ENCODE data around the gene FARSB.

The FARSB gene

DNA sequence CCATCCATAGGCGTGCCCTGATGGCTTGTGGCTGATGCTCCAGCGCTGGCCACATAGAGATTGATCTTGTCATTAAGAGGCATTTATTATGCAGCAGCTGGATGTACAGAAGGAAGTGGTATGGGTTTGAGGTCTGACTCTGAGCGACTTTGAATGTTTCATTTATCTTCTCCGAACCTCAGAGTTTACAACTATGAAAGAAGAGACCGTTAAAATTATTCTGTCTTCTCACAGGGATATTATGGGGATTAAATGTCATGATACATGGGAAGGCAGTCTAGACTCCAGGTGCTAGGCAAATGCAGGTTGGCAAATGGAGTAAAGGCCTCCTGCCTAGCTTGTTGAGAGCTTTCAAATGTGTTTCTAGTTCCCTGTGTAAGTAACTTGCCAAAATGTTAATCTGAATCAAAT lies 45.8 kb upstream of the FARSB start:
- Histone ChIP-seq H3K36me3 (ENCODE audit: control insufficient read depth in 2 of 2, insufficient read depth in 1 of 2, low read length in 2 of 2) (no peaks in the 10 kb centered on the region), H3K4me1 (ENCODE audit: control insufficient read depth, insufficient read depth, low read length) (no peaks in the 10 kb centered on the region), H3K4me3 (ENCODE audit: low read depth, low read length) (no peak overlapping the region), H3K27ac (ENCODE audit: extremely low read depth, low read depth, low read length) (no peak overlapping the region), H3K9me3 (ENCODE audit: control insufficient read depth, insufficient read depth, low read depth, low read length) (no peaks in the 10 kb centered on the region)
- ChIA-PET CTCF (interaction anchor here (0.6 to 3.2 kb wide), 5 partner anchors 12 to 1096 kb away, joined by 3 to 17 read pairs (median 4); no protein-coding TSS in a partner anchor), POLR2A (no interaction called here)
- TF ChIP-seq ZNF677 (tag by site-specific recombination; IDR thresholded peaks at IDR 0.05) (no peak), ZBTB8A (tag by site-specific recombination; IDR thresholded peaks at IDR 0.05) (no peak), ZNF350 (tag by site-specific recombination; IDR thresholded peaks at IDR 0.05) (no peak), ZBTB7A (tag by site-specific recombination; IDR thresholded peaks at IDR 0.05; ENCODE audit: low read depth) (no peak)
- TF ChIP-seq, protein P1, sequence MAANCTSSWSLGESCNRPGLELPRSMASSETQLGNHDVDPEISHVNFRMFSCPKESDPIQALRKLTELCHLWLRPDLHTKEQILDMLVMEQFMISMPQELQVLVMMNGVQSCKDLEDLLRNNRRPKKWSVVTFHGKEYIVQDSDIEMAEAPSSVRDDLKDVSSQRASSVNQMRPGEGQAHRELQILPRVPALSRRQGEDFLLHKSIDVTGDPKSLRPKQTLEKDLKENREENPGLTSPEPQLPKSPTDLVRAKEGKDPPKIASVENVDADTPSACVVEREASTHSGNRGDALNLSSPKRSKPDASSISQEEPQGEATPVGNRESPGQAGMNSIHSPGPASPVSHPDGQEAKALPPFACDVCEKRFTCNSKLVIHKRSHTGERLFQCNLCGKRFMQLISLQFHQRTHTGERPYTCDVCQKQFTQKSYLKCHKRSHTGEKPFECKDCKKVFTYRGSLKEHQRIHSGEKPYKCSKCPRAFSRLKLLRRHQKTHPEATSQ (tag by site-specific recombination; IDR thresholded peaks at IDR 0.05), result no peak
- TF ChIP-seq, protein P2, sequence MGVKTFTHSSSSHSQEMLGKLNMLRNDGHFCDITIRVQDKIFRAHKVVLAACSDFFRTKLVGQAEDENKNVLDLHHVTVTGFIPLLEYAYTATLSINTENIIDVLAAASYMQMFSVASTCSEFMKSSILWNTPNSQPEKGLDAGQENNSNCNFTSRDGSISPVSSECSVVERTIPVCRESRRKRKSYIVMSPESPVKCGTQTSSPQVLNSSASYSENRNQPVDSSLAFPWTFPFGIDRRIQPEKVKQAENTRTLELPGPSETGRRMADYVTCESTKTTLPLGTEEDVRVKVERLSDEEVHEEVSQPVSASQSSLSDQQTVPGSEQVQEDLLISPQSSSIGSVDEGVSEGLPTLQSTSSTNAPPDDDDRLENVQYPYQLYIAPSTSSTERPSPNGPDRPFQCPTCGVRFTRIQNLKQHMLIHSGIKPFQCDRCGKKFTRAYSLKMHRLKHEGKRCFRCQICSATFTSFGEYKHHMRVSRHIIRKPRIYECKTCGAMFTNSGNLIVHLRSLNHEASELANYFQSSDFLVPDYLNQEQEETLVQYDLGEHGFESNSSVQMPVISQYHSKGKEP (tag by site-specific recombination; IDR thresholded peaks at IDR 0.05), result no peak

DNA sequence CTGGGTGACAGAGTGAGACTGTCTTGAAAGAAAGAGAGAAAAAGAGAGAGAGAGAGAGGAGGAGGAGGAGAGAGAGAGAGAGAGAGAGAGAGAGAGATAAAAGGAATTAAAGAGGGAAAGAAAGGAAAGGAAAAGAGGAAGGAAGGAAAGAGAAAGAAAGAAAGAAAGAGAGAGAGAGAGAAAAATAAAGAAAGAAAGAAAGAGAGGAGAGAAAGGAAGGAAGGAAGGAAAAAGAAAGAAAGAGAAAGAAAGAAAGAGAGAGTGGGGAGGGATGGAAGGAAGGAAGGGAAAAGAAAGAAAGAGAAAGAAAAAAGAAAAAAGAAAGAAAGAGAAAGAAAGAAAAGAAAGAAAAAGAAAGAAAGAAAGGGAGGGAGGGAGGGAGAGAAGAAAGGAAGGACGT lies 45.3 kb upstream of the FARSB start:
- Histone ChIP-seq H3K9me3 (ENCODE audit: control insufficient read depth, insufficient read depth, low read depth, low read length) (no peaks in the 10 kb centered on the region), H3K4me1 (ENCODE audit: control insufficient read depth, insufficient read depth, low read length) (no peaks in the 10 kb centered on the region), H3K27ac (ENCODE audit: extremely low read depth, low read depth, low read length) (no peak overlapping the region), H3K36me3 (ENCODE audit: control insufficient read depth in 2 of 2, insufficient read depth in 1 of 2, low read length in 2 of 2) (no peaks in the 10 kb centered on the region), H3K4me3 (ENCODE audit: low read depth, low read length) (no peak overlapping the region)
- CTCF ChIA-PET, result interaction anchor here (0.7 to 3.2 kb wide), 4 partner anchors 11 to 1096 kb away, joined by 3 to 17 read pairs (median 5); no protein-coding TSS in a partner anchor
- TF ChIP-seq ZNF521 (tag by site-specific recombination; IDR thresholded peaks at IDR 0.05) (no peak), ZNF624 (tag by site-specific recombination; IDR thresholded peaks at IDR 0.05) (no peak), ZNF366 (tag by site-specific recombination; conservative IDR thresholded peaks at IDR 0.05) (peak; percentile 78), PRDM1 (tag by site-specific recombination; IDR thresholded peaks at IDR 0.05) (peak; percentile 32; the same call in 1 of the 2 replicates), ZNF596 (tag by site-specific recombination; IDR thresholded peaks at IDR 0.05) (peak; percentile 84)
- TF ChIP-seq, protein P3, sequence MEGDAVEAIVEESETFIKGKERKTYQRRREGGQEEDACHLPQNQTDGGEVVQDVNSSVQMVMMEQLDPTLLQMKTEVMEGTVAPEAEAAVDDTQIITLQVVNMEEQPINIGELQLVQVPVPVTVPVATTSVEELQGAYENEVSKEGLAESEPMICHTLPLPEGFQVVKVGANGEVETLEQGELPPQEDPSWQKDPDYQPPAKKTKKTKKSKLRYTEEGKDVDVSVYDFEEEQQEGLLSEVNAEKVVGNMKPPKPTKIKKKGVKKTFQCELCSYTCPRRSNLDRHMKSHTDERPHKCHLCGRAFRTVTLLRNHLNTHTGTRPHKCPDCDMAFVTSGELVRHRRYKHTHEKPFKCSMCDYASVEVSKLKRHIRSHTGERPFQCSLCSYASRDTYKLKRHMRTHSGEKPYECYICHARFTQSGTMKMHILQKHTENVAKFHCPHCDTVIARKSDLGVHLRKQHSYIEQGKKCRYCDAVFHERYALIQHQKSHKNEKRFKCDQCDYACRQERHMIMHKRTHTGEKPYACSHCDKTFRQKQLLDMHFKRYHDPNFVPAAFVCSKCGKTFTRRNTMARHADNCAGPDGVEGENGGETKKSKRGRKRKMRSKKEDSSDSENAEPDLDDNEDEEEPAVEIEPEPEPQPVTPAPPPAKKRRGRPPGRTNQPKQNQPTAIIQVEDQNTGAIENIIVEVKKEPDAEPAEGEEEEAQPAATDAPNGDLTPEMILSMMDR (tag by site-specific recombination; IDR thresholded peaks at IDR 0.05), result no peak
- TF ChIP-seq, protein P4, sequence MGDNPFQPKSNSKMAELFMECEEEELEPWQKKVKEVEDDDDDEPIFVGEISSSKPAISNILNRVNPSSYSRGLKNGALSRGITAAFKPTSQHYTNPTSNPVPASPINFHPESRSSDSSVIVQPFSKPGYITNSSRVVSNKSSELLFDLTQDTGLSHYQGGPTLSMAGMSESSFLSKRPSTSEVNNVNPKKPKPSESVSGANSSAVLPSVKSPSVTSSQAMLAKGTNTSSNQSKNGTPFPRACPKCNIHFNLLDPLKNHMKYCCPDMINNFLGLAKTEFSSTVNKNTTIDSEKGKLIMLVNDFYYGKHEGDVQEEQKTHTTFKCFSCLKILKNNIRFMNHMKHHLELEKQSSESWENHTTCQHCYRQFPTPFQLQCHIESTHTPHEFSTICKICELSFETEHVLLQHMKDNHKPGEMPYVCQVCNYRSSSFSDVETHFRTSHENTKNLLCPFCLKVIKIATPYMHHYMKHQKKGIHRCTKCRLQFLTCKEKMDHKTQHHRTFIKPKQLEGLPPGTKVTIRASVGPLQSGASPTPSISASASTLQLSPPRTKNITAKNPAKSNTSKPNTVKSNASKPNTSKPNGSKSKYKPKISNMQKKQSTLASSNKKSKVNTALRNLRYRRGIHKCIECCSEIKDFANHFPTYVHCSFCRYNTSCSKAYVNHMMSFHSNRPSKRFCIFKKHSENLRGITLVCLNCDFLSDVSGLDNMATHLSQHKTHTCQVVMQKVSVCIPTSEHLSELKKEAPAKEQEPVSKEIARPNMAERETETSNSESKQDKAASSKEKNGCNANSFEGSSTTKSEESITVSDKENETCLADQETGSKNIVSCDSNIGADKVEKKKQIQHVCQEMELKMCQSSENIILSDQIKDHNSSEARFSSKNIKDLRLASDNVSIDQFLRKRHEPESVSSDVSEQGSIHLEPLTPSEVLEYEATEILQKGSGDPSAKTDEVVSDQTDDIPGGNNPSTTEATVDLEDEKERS (tag by site-specific recombination; IDR thresholded peaks at IDR 0.05), result no peak
- POLR2A ChIA-PET, result no interaction called here

DNA sequence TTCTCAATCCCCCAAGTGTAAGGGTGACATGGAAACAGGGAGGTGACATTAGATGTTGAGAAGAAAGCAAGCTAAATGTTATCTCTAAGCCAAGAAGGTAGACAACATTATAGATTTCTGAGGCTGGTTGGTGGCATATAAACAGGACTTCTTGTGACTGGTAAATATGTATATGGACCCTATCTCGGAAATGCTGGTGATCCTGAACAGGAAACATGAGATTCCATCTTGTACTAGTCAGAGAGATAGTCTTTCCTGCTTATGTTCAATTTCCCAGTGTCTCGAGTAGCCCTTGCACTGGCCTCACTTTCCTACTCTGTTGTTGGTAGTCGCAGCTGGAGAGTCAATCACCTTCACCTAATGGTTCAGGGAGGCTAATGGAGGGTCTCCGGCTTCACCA lies 42.4 kb upstream of the FARSB start:
- POLR2A ChIA-PET, result no interaction called here
- CTCF ChIA-PET, result interaction anchor here (1.3 to 1.6 kb wide), 2 partner anchors 11 to 216 kb away, joined by 3 to 5 read pairs; no protein-coding TSS in a partner anchor
- Histone ChIP-seq H3K4me1 (ENCODE audit: control insufficient read depth, insufficient read depth, low read length) (no peaks in the 10 kb centered on the region), H3K9me3 (ENCODE audit: control insufficient read depth, insufficient read depth, low read depth, low read length) (no peaks in the 10 kb centered on the region), H3K27ac (ENCODE audit: extremely low read depth, low read depth, low read length) (no peak overlapping the region), H3K4me3 (ENCODE audit: low read depth, low read length) (no peak overlapping the region), H3K36me3 (ENCODE audit: control insufficient read depth in 2 of 2, insufficient read depth in 1 of 2, low read length in 2 of 2) (no peaks in the 10 kb centered on the region)
- no peak for TF ChIP-seq ZNF791 (tag by site-specific recombination; IDR thresholded peaks at IDR 0.05)
- no peak for TF ChIP-seq ZNF837 (tag by site-specific recombination; IDR thresholded peaks at IDR 0.05)
- TF ChIP-seq, protein P5, sequence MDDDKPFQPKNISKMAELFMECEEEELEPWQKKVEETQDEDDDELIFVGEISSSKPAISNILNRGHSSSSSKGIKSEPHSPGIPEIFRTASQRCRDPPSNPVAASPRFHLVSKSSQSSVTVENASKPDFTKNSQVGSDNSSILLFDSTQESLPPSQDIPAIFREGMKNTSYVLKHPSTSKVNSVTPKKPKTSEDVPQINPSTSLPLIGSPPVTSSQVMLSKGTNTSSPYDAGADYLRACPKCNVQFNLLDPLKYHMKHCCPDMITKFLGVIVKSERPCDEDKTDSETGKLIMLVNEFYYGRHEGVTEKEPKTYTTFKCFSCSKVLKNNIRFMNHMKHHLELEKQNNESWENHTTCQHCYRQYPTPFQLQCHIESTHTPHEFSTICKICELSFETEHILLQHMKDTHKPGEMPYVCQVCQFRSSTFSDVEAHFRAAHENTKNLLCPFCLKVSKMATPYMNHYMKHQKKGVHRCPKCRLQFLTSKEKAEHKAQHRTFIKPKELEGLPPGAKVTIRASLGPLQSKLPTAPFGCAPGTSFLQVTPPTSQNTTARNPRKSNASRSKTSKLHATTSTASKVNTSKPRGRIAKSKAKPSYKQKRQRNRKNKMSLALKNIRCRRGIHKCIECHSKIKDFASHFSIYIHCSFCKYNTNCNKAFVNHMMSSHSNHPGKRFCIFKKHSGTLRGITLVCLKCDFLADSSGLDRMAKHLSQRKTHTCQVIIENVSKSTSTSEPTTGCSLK (tag by site-specific recombination; IDR thresholded peaks at IDR 0.05), result no peak
- TF ChIP-seq ZNF658 (tag by site-specific recombination; IDR thresholded peaks at IDR 0.05), result no peak
- TF ChIP-seq ZFHX2 (tag by site-specific recombination; conservative IDR thresholded peaks at IDR 0.05), result no peak
- no peak for TF ChIP-seq ZNF138 (tag by site-specific recombination; IDR thresholded peaks at IDR 0.05; ENCODE audit: borderline replicate concordance)
- TF ChIP-seq ZFP37 (tag by site-specific recombination; IDR thresholded peaks at IDR 0.05), result no peak
- TF ChIP-seq ZNF366 (tag by site-specific recombination; conservative IDR thresholded peaks at IDR 0.05), result no peak
- no peak for TF ChIP-seq ZNF416 (tag by site-specific recombination; IDR thresholded peaks at IDR 0.05)
- TF ChIP-seq GLI2 (tag by site-specific recombination; IDR thresholded peaks at IDR 0.05; ENCODE audit: borderline replicate concordance, low read depth), result no peak

All from HEK293 (cell line).